Transverse colon (tissue), 4 donors: ENCODE results near the gene RARB. TPM values are rescaled to one million over a fixed set of nuclear protein-coding genes. Genes with fewer than 3 reads are reported as not detected.

Experiments used
- DNase-seq: peaks from one replicate; pipeline ENCODE4 v3.0.0-alpha.2; 2019
- H3K27ac ChIP-seq, 4 donors: fragments of 200-600 bp; sonication (generic); 2 replicates each; pipeline ENCODE4 v1.5.1; 2016 to 2018; ENCODE audit warnings: inconsistent platforms in 4 of 4
- H3K27me3 ChIP-seq: fragments of 200-600 bp; sonication (generic); 2 replicates; pipeline ENCODE4 v1.5.1; 2017; ENCODE audit warnings: inconsistent platforms
- H3K36me3 ChIP-seq, 4 donors: fragments of 200-600 bp; sonication (generic); 2 replicates each; pipeline ENCODE4 v1.5.1; 2017 to 2019; ENCODE audit warnings: inconsistent platforms in 4 of 4
- H3K4me1 ChIP-seq, 4 donors: fragments of 200-600 bp; sonication (generic); 2 replicates each; pipeline ENCODE4 v1.5.1; 2017 to 2020; ENCODE audit warnings: inconsistent platforms in 4 of 4
- H3K4me3 ChIP-seq, 4 donors: fragments of 200-600 bp; sonication (generic); 1 replicate in 1 of 4; 2 replicates in 3 of 4; pipeline versions ENCODE4 v1.5.1 to v1.6.1; 2017 to 2019; ENCODE audit warnings: inconsistent platforms in 4 of 4
- H3K9me3 ChIP-seq, 2 donors: fragments of 200-600 bp; sonication (generic); 2 replicates each; pipeline ENCODE4 v1.5.1; 2017 to 2019; ENCODE audit warnings: inconsistent platforms in 2 of 2
- CTCF ChIP-seq, 5 experiments: fragments of 200-600 bp in 3 of 5; fragments of 450-650 bp in 2 of 5; sonication (generic) in 3 of 5; IDR thresholded peaks; 1 replicate in 2 of 5; 2 replicates in 3 of 5; pipeline ENCODE4 v1.5.1; 2016 to 2017; ENCODE audit warnings: antibody characterized with exemption in 5 of 5, inconsistent platforms in 3 of 5, mild to moderate bottlenecking in 2 of 5, moderate library complexity in 1 of 5
- EP300 ChIP-seq: sonication (generic); formaldehyde crosslinking; IDR thresholded peaks from one replicate; pipeline ENCODE4 v1.6.1; 2017; ENCODE audit warnings: antibody characterized with exemption, low read depth
- POLR2A ChIP-seq: fragments of 450-650 bp; IDR thresholded peaks from one replicate; pipeline ENCODE4 v1.6.1; 2016; ENCODE audit warnings: antibody characterized with exemption, mild to moderate bottlenecking, moderate library complexity
- POLR2AphosphoS5 ChIP-seq, 3 donors: sonication (generic); formaldehyde crosslinking; IDR thresholded peaks; one replicate each; pipeline ENCODE4 v1.6.1; 2016; ENCODE audit warnings: antibody characterized with exemption in 3 of 3
- WGBS, 2 donors: methylation state at CpG; one replicate each; pipeline ENCODE4 v1.1.5; 2018; ENCODE audit warnings: low coverage in 1 of 2; 5-methylcytosine and 5-hydroxymethylcytosine counted together
- in situ Hi-C, 4 donors: fragments of 200-750 bp; cut with MboI; loops; one replicate each; pipeline versions ENCODE4 v1.15.0 to v1.15.1; 2017; ENCODE audit warnings: low sequenced_read_pairs in 3 of 4, low pct_ligation_motif_present in 1 of 4, low pct_unique_long_range_greater_than_20kb in 1 of 4
- intact Hi-C: fragments of 100-400 bp; cut with DNase I; formaldehyde crosslinking; loops from one replicate; pipeline ENCODE4 v1.15.1; 2023; ENCODE audit warnings: low total_unique reads
- total RNA-seq, 4 donors: library from RNA; depleted of rRNA; stranded (reverse); fragments of >200 nt; gene quantifications; one replicate each; pipeline ENCODE4 v1.1.0, GENCODE V29; 2016

The RARB gene
- total RNA-seq, 4 donors from 2014 or later, result 2.4 to 4.5 (median 2.9) TPM; not detected in 1

DNA sequence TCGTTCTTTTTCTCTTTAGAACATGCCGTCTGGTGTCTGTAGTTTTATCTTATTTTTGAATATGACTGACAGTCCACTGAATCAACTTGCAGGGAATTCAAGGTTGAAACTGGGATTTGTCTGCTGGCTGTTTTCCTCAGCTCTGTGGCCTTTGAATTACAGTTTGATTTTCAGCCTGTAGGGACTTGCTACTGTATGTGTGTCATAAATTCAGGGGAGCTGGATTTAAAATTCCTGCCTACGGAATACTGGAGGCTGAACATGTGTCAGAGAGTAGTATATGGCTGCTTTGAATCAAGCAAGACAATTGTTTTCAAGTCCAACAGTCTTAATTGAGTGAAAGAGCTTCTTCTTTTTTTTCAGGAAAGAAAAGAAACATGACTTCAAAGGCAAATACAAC lies 33.9 kb downstream of the RARB start:
- 83 to 89% methylated on average over 2 to 3 of the region's 3 CpGs for WGBS, 2 donors
- Histone ChIP-seq H3K4me1 (no peaks in the 10 kb centered on the region), H3K27ac (no peak overlapping the region), H3K9me3 (no peaks in the 10 kb centered on the region), H3K27me3 (no peaks in the 10 kb centered on the region), H3K36me3 (no peaks in the 10 kb centered on the region), H3K4me3 (no peak overlapping the region)
- in situ Hi-C loops (no loop called here), intact Hi-C loops (no loop called here)
- TF ChIP-seq EP300, result no peak
- no peak for TF ChIP-seq CTCF (IDR thresholded peaks at IDR 0.05)
- TF ChIP-seq POLR2AphosphoS5 (IDR thresholded peaks at IDR 0.05), result no peak
- no peak for TF ChIP-seq POLR2A
- no peak for DNase-seq

- no peak for DNase-seq
- 90% methylated on average over 1 of the region's 1 CpG; no CpG with 5 or more reads in 1 of the 2 donors for WGBS, 2 donors
- TF ChIP-seq POLR2A (no peak), CTCF (IDR thresholded peaks at IDR 0.05) (no peak)
- Histone ChIP-seq H3K4me3 (no peak overlapping the region), H3K27ac (no peak overlapping the region), H3K36me3 (no peaks in the 10 kb centered on the region), H3K27me3 (no peaks in the 10 kb centered on the region), H3K4me1 (no peaks in the 10 kb centered on the region), H3K9me3 (no peaks in the 10 kb centered on the region)
- intact Hi-C loops, result no loop called here
- in situ Hi-C loops, result no loop called here
These were observed 34.4 kb downstream of the RARB start for GRCh38 chr3:25462495-25462894.

DNA sequence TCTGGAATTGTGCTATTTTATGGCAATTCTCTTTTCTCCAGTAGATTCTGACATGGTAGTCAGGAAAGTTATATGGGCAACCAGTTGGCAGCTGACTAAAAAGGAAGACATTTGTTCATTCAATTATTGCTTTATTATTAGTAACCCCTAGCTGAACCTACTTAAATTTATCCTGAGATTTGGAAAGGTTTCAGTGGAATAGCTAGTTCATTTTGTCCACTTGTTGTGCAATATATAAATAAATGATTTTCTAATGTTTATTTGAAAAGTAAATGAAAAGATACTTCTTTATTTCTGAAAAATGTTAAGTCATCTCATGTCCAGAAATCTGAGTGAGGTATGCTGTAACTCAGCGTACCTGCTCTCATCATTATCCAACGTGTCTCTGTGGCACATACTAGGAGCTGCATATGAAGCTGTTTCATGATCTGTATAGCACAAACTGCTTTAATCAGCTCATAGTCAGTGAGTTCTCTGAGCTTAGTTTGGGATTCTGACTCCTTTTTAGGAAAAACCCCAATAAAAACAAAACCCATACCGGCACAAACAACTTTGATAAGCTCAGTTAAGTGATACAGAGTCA lies 35.9 kb downstream of the RARB start:
- intact Hi-C loops, result no loop called here
- 70 to 72% methylated on average over 3 of the region's 3 CpGs for WGBS, 2 donors
- no peak for DNase-seq
- no peak overlapping the region for H3K4me3 ChIP-seq
- peaks cover 0 to 8% (median 0%) of the 10 kb centered on the region in 4 donors for H3K4me1 ChIP-seq
- no peaks in the 10 kb centered on the region for H3K9me3 ChIP-seq
- H3K27me3 ChIP-seq, result no peaks in the 10 kb centered on the region
- no peaks in the 10 kb centered on the region for H3K36me3 ChIP-seq
- TF ChIP-seq CTCF (IDR thresholded peaks at IDR 0.05) (no peak), POLR2A (no peak), EP300 (no peak), POLR2AphosphoS5 (IDR thresholded peaks at IDR 0.05) (no peak)
- H3K27ac ChIP-seq, result no peak overlapping the region
- in situ Hi-C loops, result no loop called here

GRCh38 chr3:25465266-25465860 lies 37.3 kb downstream of the RARB start:
- intact Hi-C loops (no loop called here), in situ Hi-C loops (no loop called here)
- no peak for TF ChIP-seq POLR2AphosphoS5 (IDR thresholded peaks at IDR 0.05)
- TF ChIP-seq EP300, result no peak
- TF ChIP-seq CTCF (IDR thresholded peaks at IDR 0.05), result no peak
- TF ChIP-seq POLR2A, result no peak
- Histone ChIP-seq H3K27me3 (no peaks in the 10 kb centered on the region), H3K4me3 (no peak overlapping the region), H3K36me3 (no peaks in the 10 kb centered on the region), H3K27ac (no peak overlapping the region), H3K4me1 (peaks cover 0 to 20% (median 4%) of the 10 kb centered on the region in 4 donors), H3K9me3 (no peaks in the 10 kb centered on the region)
- no peak for DNase-seq
- whole genome bisulfite sequencing, 2 donors, result 83 to 85% methylated on average over 4 to 5 of the region's 5 CpGs
